HG02852 (cell line): ENCODE measurements around the gene MRC1.

Source experiments
- ATAC-seq: cut with Tn5 transposase; IDR thresholded peaks from one replicate; pipeline ENCODE4 v1.9.1; 2021; ENCODE audit warnings: mild to moderate bottlenecking, moderate library complexity; ENCODE audit not compliant: unreplicated experiment

Gene MRC1

GRCh38 chr10:17808971-17809841 is at the start of gene MRC1:
Gene MRC1 (plus strand): TSS chr10:17809348. CDS start chr10:17809466, 118 bp downstream.
- no peak for ATAC-seq

- no peak for ATAC-seq
Observed at GRCh38 chr10:17764142-17764541, 45.0 kb upstream of the MRC1 start.

GRCh38 chr10:17765602-17766001 is 43.5 kb upstream of the MRC1 start:
- ATAC-seq: no peak

DNA sequence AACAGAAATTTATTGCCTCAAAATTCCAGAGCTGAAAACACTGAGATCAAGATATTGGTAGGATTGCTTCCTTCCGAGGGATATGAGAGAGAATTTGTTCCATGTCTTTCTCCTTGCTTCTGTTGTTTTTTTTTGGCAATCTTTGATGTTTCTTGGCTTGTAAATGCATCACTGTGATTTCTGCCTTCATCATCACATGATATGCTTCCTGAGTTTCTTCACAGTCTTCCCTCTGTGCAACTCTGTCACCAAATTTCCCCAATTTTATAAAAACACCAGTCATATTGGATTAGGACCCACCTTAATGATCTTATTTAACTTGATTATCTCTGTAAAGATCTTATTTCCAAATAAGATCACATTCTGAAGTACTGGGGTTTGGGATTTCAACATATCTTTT is 42.4 kb upstream of the MRC1 start:
- no peak for ATAC-seq

DNA sequence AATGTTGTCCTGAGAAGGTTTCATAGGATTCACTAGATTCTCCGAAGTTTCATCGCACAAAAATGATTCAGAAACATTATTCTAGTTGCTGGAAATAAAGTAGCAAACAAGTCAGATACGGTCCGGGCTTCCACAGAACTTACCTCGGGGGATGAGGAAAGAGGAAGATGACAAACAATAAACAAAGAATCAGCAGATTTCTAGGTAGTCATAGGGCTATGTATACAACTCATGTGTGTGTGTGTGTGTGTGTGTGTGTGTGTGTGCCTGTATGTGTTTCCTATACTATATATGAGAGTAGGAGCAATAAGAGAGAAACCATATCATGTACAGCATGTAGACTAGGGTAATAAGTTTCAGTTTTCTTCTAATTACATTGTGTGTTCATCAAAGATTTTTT is 40.7 kb upstream of the MRC1 start:
- no peak for ATAC-seq

GRCh38 chr10:17768957-17769356 is 40.2 kb upstream of the MRC1 start:
- no peak for ATAC-seq

DNA sequence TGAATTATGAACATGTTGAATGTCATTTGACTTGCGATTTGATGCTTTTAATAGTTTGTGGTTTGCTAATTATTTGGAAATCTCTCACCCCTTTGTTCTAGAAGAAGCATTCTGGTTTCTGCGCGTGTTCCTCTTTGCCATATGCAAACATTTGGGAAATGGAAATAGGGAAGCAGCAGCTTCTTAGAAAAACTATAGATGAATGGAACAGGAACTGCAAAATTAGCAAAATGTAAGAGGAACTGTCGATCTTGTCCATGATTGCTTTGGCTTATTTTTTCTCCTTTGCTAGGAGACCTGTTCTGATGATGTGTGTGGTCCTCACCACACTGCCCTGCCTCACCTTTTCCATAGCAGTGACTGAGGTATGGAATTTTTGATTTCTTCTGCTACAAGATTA is 38.1 kb upstream of the MRC1 start:
- no peak for ATAC-seq

GRCh38 chr10:17779784-17780183 is 29.4 kb upstream of the MRC1 start:
- no peak for ATAC-seq

GRCh38 chr10:17780727-17781126 is 28.4 kb upstream of the MRC1 start:
- ATAC-seq: no peak

GRCh38 chr10:17781856-17782255 is 27.3 kb upstream of the MRC1 start:
- ATAC-seq: no peak

- no peak for ATAC-seq
Observed at GRCh38 chr10:17782921-17783665, 26.1 kb upstream of the MRC1 start.

DNA sequence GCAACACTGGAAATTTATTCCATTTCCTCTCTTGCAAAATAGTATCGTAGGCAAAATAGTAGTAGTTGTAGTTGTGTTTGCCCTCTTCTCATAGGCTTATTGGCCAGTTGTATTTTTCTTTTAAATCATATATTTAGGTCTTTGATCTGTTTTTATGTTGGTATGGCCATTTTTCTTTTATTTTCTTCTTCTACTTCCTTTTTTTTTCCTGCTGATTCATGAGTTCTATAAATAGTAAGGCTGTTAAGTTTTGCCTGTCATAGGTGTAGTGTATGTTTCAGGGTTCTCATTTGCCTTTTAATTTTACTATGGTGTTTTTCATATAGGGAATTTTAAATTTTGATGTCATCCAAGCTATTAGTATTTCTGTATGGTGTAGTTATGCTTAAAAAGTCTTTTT is 25.4 kb upstream of the MRC1 start:
- ATAC-seq: no peak

- no peak for ATAC-seq
Observed at GRCh38 chr10:17784688-17785087, 24.5 kb upstream of the MRC1 start.

GRCh38 chr10:17785276-17785930 is 23.7 kb upstream of the MRC1 start:
- no peak for ATAC-seq

DNA sequence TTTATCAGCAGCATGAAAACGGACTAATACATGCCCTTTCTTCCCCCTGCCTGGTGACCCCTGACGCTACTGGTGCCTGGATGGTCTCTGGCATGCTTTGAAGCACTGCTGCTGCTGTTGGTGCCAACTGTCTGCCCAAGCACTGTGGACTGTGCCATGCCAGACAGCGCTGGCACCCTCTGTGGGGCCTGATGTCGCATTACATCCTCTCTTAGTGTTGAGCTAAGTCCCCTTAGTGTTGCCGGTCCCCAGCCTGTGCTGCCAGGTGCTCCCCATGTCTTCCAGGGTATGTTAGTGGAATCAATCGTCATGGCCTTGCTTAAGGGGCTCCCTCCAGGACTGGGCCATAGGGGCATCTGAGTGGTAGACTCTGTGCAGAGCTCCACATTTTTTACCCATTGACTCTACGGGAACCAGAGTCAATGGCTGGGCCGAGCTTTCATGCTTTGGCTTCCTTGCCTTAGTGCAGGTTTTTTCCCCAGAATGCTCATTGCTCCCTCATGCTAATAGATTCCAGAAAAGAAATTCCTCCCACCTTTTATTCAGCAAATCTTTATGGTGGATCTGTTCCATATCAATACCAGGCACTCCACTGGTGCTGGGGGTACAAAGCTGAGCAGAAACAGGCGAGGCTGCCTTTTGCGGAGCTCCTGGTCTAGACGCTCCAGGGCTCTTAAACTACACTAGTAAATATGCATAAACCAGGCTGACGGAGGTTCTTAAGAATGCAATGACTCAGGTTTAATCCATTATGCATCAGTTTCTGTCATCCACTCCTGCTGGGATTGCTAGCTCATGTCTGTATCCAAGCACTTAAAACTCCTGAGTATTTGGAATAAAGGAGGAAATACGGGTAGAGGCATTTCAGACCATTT is 21.8 kb upstream of the MRC1 start:
- ATAC-seq: no peak

GRCh38 chr10:17788646-17789045 is 20.5 kb upstream of the MRC1 start:
- no peak for ATAC-seq

- no peak for ATAC-seq
Observed at GRCh38 chr10:17789396-17789795, 19.8 kb upstream of the MRC1 start.

DNA sequence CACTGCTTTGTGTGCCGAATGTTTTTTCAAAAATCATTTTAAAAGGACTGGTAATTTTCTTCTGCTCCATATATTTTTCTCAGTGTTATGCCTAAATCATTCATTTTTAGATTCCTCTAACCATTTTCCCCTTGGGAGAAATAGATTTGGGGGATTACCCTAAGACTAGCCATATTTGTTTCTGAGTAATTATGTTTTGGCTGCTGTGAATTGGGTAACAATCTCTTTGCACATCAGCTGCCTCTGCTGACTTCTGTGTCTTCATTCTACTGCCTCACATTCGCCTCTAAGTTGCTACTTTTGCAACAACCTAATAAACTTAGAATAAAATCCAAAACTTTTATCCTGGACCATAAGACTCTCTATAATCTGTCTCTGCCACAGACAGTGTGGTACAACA is 18.5 kb upstream of the MRC1 start:
- no peak for ATAC-seq

GRCh38 chr10:17792991-17793390 is 16.2 kb upstream of the MRC1 start:
- ATAC-seq: no peak

DNA sequence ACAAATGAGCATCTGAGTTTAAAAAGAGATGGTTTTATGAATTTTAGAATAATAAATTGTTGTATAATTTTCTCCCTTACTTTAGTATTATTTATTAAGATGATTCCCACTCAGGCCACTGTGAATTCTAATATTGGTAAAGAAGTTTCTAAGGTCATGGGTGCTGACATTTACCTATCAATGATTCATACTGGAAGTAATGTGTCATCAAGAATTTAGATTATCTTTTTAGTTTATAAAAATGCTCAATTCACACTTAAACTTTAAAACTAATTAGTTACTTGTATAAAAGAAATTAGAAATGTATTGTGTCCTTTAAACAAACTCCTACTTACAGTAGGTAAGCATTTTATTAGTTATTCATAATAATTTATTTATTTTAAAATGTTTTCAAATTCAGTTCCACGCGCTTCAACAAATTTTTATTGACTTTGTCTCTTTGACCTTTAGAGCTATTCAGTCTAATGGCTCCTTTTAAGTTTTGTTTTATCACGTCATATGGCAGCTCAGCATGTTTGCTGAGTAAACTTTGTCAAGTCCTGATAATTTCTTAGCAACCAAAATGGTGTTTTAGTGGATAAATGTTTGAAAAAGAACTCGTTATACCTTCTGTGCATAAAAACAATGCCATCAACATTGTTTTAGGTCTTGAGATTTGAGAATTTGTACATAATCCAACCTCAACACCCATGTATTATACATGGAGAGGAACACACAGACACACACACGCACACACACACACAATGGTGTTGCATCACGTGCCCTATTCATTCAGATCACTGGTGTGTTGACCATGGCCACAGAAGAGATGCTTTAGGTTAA is 15.1 kb upstream of the MRC1 start:
- ATAC-seq: no peak
